HepG2 (cell line): Measurements from ENCODE around the gene TLR5. TPM values are rescaled to one million over a fixed set of nuclear protein-coding genes. Genes with fewer than 3 reads are reported as not detected.

ENCODE experiments used
- ATAC-seq: fragments of 200-7000 bp; cut with Tn5 transposase; 3 replicates; pipeline ENCODE4 v1.9.1; 2020; ENCODE audit warnings: mild to moderate bottlenecking, moderate library complexity
- BruUV-seq: library from RNA; stranded (reverse); fragments of 400-500 nt; replicated peaks from 2 replicates; lab custom pipeline; 2021; lab: Mats Ljungman, UMichigan
- CTCF ChIA-PET: fragments of 300-600 bp; formaldehyde crosslinking; extraction: SDS; loops from one replicate; lab custom pipeline; 2021; ENCODE audit warnings: low total read pairs, inconsistent platforms, low intra/inter-chr PET ratio; lab: Yijun Ruan, JAX
- POLR2A ChIA-PET: fragments of 350-600 bp; sonication (Branson Sonifier 250); formaldehyde crosslinking; loops from one replicate; lab custom pipeline; 2020; ENCODE audit warnings: antibody characterized with exemption, inconsistent platforms; lab: Yijun Ruan, JAX
- DNase-seq: peaks from one replicate; pipeline ENCODE4 v3.0.0-alpha.2; 2015; ENCODE audit warnings: low spot score
- FAIRE-seq: peaks from 3 replicates; lab custom pipeline; 2011; peaks lifted over from hg19 to GRCh38; lab: Jason Lieb, UNC
- H2AFZ ChIP-seq: one replicate; pipeline ENCODE4 v1.6.1; 2011; ENCODE audit warnings: low read length, inconsistent platforms
- H3K27ac ChIP-seq: fragments of 300-600 bp; 3 replicates; pipeline ENCODE4 v1.8.0; 2011; ENCODE audit warnings: mixed run types, mild to moderate bottlenecking, mixed read lengths, low read length, inconsistent platforms; ENCODE audit not compliant: insufficient read depth; ENCODE audit errors: extremely low read length
- H3K27me3 ChIP-seq, 2 experiments: fragments of 200-600 bp in 1 of 2; 2 replicates in 1 of 2; 3 replicates in 1 of 2; pipeline versions ENCODE4 v1.6.0 to v1.8.0; 2011; ENCODE audit warnings: low read length in 2 of 2, mild to moderate bottlenecking in 2 of 2, moderate library complexity in 2 of 2, inconsistent platforms in 1 of 2; ENCODE audit not compliant: insufficient read depth in 2 of 2, control insufficient read depth in 1 of 2
- H3K36me3 ChIP-seq, 2 experiments: fragments of 200-600 bp in 1 of 2; replicated peaks in 1 of 2; 2 replicates in 1 of 2; 3 replicates in 1 of 2; pipeline versions ENCODE4 v1.5.1 to v1.8.0; 2011; ENCODE audit warnings: low read length in 2 of 2, inconsistent platforms in 1 of 2; ENCODE audit not compliant: insufficient read depth in 2 of 2, control insufficient read depth in 1 of 2
- H3K4me1 ChIP-seq: 2 replicates; pipeline ENCODE4 v1.5.1; 2012; ENCODE audit warnings: low read length, inconsistent platforms; ENCODE audit not compliant: insufficient read depth
- H3K4me2 ChIP-seq: 2 replicates; pipeline ENCODE4 v1.6.0; 2011; ENCODE audit warnings: low read depth, low read length, inconsistent platforms
- H3K4me3 ChIP-seq, 3 experiments: fragments of 200-600 bp in 1 of 3; sonication (generic), shearing (Covaris generic) in 1 of 3; replicated peaks in 1 of 3; 2 replicates each; pipeline ENCODE4 v1.5.1; 2011 to 2016; ENCODE audit warnings: low read length in 3 of 3, inconsistent platforms in 2 of 3, low read depth in 2 of 3, mild to moderate bottlenecking in 2 of 3, control low read depth in 1 of 3, mixed read lengths in 1 of 3; ENCODE audit not compliant: insufficient read depth in 1 of 3
- H3K79me2 ChIP-seq: one replicate; pipeline ENCODE4 v1.6.1; 2011; ENCODE audit warnings: low read length, inconsistent platforms; ENCODE audit not compliant: insufficient read depth
- H3K9ac ChIP-seq: 2 replicates; pipeline ENCODE4 v1.6.0; 2011; ENCODE audit warnings: mild to moderate bottlenecking, low read depth, low read length, inconsistent platforms; ENCODE audit not compliant: insufficient read depth
- H3K9me3 ChIP-seq: 2 replicates; pipeline ENCODE4 v1.5.1; 2012; ENCODE audit warnings: mild to moderate bottlenecking, low read length
- H4K20me1 ChIP-seq: 2 replicates; pipeline ENCODE4 v1.6.0; 2011; ENCODE audit warnings: inconsistent platforms, mild to moderate bottlenecking, low read length, moderate library complexity; ENCODE audit not compliant: insufficient read depth
- CEBPB ChIP-seq: IDR thresholded peaks from 2 replicates; pipeline ENCODE4 v1.6.1; 2011; ENCODE audit warnings: low read depth, low read length, improper control_type of control experiment, borderline replicate concordance
- CEBPG ChIP-seq: IDR thresholded peaks from 2 replicates; pipeline ENCODE4 v1.6.1; 2016
- CHCHD3 ChIP-seq: sonication (generic); formaldehyde crosslinking; IDR thresholded peaks from 2 replicates; pipeline ENCODE4 v1.8.0; 2022; ENCODE audit warnings: mild to moderate bottlenecking, missing genetic modification reagents, moderate library complexity
- GPBP1L1 ChIP-seq: sonication (generic); formaldehyde crosslinking; IDR thresholded peaks from 2 replicates; pipeline ENCODE4 v1.5.0; 2020; ENCODE audit warnings: mild to moderate bottlenecking, missing genetic modification reagents
- NFKBIZ ChIP-seq: IDR thresholded peaks from 2 replicates; pipeline ENCODE4 v1.6.1; 2018; ENCODE audit warnings: missing genetic modification reagents, missing compliant biosample characterization
- PREB ChIP-seq: sonication (generic); formaldehyde crosslinking; IDR thresholded peaks from 2 replicates; pipeline ENCODE4 v1.4.0; 2020; ENCODE audit warnings: missing genetic modification reagents
- SP4 ChIP-seq: sonication (generic); formaldehyde crosslinking; IDR thresholded peaks from 2 replicates; pipeline ENCODE4 v1.8.1; 2023; ENCODE audit warnings: mild to moderate bottlenecking, missing genetic modification reagents
- TBX2 ChIP-seq: sonication (generic); formaldehyde crosslinking; IDR thresholded peaks from 2 replicates; pipeline ENCODE4 v1.5.0; 2020; ENCODE audit warnings: missing genetic modification reagents, mild to moderate bottlenecking, borderline replicate concordance
- ZBTB3 ChIP-seq: sonication (generic); formaldehyde crosslinking; IDR thresholded peaks from 2 replicates; pipeline ENCODE4 v1.4.0; 2020; ENCODE audit warnings: low read depth, mild to moderate bottlenecking, moderate library complexity, missing genetic modification reagents, borderline replicate concordance
- ZNF556 ChIP-seq: sonication (generic); formaldehyde crosslinking; IDR thresholded peaks from 2 replicates; pipeline ENCODE4 v1.4.0; 2020; ENCODE audit warnings: mild to moderate bottlenecking, missing genetic modification reagents, borderline replicate concordance
- ZNF713 ChIP-seq: sonication (generic); formaldehyde crosslinking; IDR thresholded peaks from 2 replicates; pipeline ENCODE4 v1.4.0; 2020; ENCODE audit warnings: mild to moderate bottlenecking, missing genetic modification reagents
- ZNF841 ChIP-seq: sonication (generic); formaldehyde crosslinking; IDR thresholded peaks from 2 replicates; pipeline ENCODE4 v1.8.1; 2023; ENCODE audit warnings: missing genetic modification reagents, borderline replicate concordance
- WGBS: methylation state at CpG from one replicate; pipeline ENCODE4 v1.1.6; 2017; ENCODE audit warnings: low lambda C conversion rate; 5-methylcytosine and 5-hydroxymethylcytosine counted together
- in situ Hi-C: cut with HindIII; loops from 2 replicates; pipeline ENCODE4 v1.10.0; 2017; ENCODE audit warnings: low pct_unique_long_range_greater_than_20kb; ENCODE audit not compliant: extremely low pct_ligation_motif_present
- intact Hi-C: fragments of 100-400 bp; cut with micrococcal nuclease; formaldehyde crosslinking; loops from one replicate; pipeline ENCODE4 v1.10.0; 2022; ENCODE audit not compliant: unreplicated experiment
- polyA plus RNA-seq, 8 experiments: library from polyadenylated mRNA; depleted of rRNA in 3 of 8; stranded (reverse) in 7 of 8; unstranded in 1 of 8; fragments of >200 nt; fragmentation: Illumina TruSeq in 4 of 8; extraction: Trizol in 4 of 8; gene quantifications; 2 replicates each; pipeline versions ENCODE4 v1.2.1 to v1.2.3, GENCODE V29; 2011 to 2016; ENCODE audit warnings: low read depth in 4 of 8, missing spikeins in 1 of 8, mixed read lengths in 1 of 8; ENCODE audit not compliant: insufficient read depth in 1 of 8
- total RNA-seq, 5 experiments: library from RNA; depleted of rRNA; stranded (reverse); fragments of >200 nt; fragmentation: Illumina TruSeq; extraction: Trizol; gene quantifications; 2 replicates each; pipeline ENCODE4 v1.2.3, GENCODE V29; 2016; ENCODE audit warnings: low read depth in 1 of 5

Gene TLR5
- total and polyA plus RNA-seq, 2 of the 13 experiments (the other 11 are each of a cell fraction or from before 2014, with no cell fraction given), result not detected

GRCh38 chr1:223137455-223138085 lies 5.5 kb downstream of the TLR5 start:
- Histone ChIP-seq H3K36me3 (no peaks in the 10 kb centered on the region), H3K4me2 (no peak overlapping the region), H3K9me3 (no peaks in the 10 kb centered on the region)
- in situ Hi-C loops, result loop anchor here (10.0 kb wide), 1 partner anchor 547 kb away; no protein-coding TSS in a partner anchor
- CTCF ChIA-PET, result interaction anchor here (1.6 kb wide), 1 partner anchor 547 kb away, joined by 3 read pairs; no protein-coding TSS in a partner anchor
- DNase-seq, result peak; percentile 5
- no TSS peak for BruUV-seq
- TF ChIP-seq CHCHD3 (CRISPR knock-in tag), result no peak
- no peak for TF ChIP-seq GPBP1L1 (CRISPR knock-in tag)
- TF ChIP-seq ZNF556, result no peak
- no peak for TF ChIP-seq ZBTB3 (CRISPR knock-in tag)
- no peak for TF ChIP-seq ZNF841 (CRISPR knock-in tag)
- peak; percentile 95 for TF ChIP-seq CEBPB
- TF ChIP-seq NFKBIZ (CRISPR knock-in tag), result no peak
- no peak for TF ChIP-seq TBX2
- no peak for TF ChIP-seq PREB (CRISPR knock-in tag)
- peak; percentile 88 for TF ChIP-seq CEBPG (CRISPR knock-in tag)
- TF ChIP-seq ZNF713 (CRISPR knock-in tag), result no peak
- TF ChIP-seq SP4 (CRISPR knock-in tag), result no peak
- TF ChIP-seq, all 625 proteins: peak for 2
- no peaks in the 10 kb centered on the region for H3K79me2 ChIP-seq
- no peak for ATAC-seq
- no peak overlapping the region for H3K9ac ChIP-seq
- intact Hi-C loops, result no loop called here
- POLR2A ChIA-PET, result no interaction called here
- H3K27ac ChIP-seq, result no peak overlapping the region
- FAIRE-seq, result no peak
- no peaks in the 10 kb centered on the region for H3K4me1 ChIP-seq
- no peaks in the 10 kb centered on the region for H4K20me1 ChIP-seq
- H3K27me3 ChIP-seq, result peaks cover 0 to 29% of the 10 kb centered on the region in 2 experiments; a peak in 4 of 5 replicates
- no peak overlapping the region for H2AFZ ChIP-seq
- H3K4me3 ChIP-seq, result no peak overlapping the region
- WGBS, result 0% methylated on average over 2 of the region's 2 CpGs
